WI38 (cell line): ENCODE data around the gene SAAL1.

ENCODE experiments used
- H3K4me3 ChIP-seq: 2 replicates; pipeline ENCODE4 v1.5.1; 2011; ENCODE audit warnings: low read depth, mild to moderate bottlenecking, control low read depth, low read length
- CTCF ChIP-seq: IDR thresholded peaks from 2 replicates; pipeline ENCODE4 v1.5.1; 2012; ENCODE audit warnings: low read depth, mild to moderate bottlenecking, control low read depth, low read length

The SAAL1 gene

GRCh38 chr11:18105802-18106574, at the start of gene SAAL1:
TSS of gene SAAL1 (minus strand) at chr11:18106082. CDS start at chr11:18106041, 41 bp downstream.
- TF ChIP-seq CTCF: peak; percentile 47
- H3K4me3 ChIP-seq: peak within 1 kb of the TSS; percentile 95

- TF ChIP-seq CTCF: no peak
- H3K4me3 ChIP-seq: no peak overlapping the region
Measured at GRCh38 chr11:18151581-18151980, 45.7 kb upstream of the SAAL1 start.

- H3K4me3 ChIP-seq: no peak overlapping the region
- no peak for TF ChIP-seq CTCF
Measured at GRCh38 chr11:18145837-18146236, 40.0 kb upstream of the SAAL1 start.

- no peak overlapping the region for H3K4me3 ChIP-seq
- no peak for TF ChIP-seq CTCF
Measured at GRCh38 chr11:18145025-18145424, 39.1 kb upstream of the SAAL1 start.

- H3K4me3 ChIP-seq: no peak overlapping the region
- no peak for TF ChIP-seq CTCF
Measured at GRCh38 chr11:18144243-18144642, 38.4 kb upstream of the SAAL1 start.

GRCh38 chr11:18140145-18140544, 34.3 kb upstream of the SAAL1 start:
- no peak for TF ChIP-seq CTCF

GRCh38 chr11:18137186-18137800, 31.4 kb upstream of the SAAL1 start:
- H3K4me3 ChIP-seq: no peak overlapping the region
- TF ChIP-seq CTCF: no peak

More at GRCh38 chr11:18140145-18140544, 34.3 kb upstream of the SAAL1 start:
- no peak overlapping the region for H3K4me3 ChIP-seq
